A673 (cell line): Measurements from ENCODE around the gene ZNF296. TPM values are rescaled to one million over a fixed set of nuclear protein-coding genes. Genes with fewer than 3 reads are reported as not detected.

Source experiments
- BruUV-seq: library from RNA; stranded (reverse); fragments of 400-500 nt; replicated peaks from 2 replicates; lab custom pipeline; 2021; lab: Mats Ljungman, UMichigan
- CTCF ChIA-PET: fragments of 300-600 bp; sonication (Branson Sonifier 250); formaldehyde crosslinking; loops from one replicate; lab custom pipeline; 2022; ENCODE audit warnings: antibody characterized with exemption; lab: Charles Lee
- POLR2A ChIA-PET: fragments of 300-600 bp; sonication (Branson Sonifier 250); formaldehyde crosslinking; loops from one replicate; lab custom pipeline; 2022; ENCODE audit warnings: antibody characterized with exemption; ENCODE audit not compliant: low non-redundant PET; lab: Charles Lee
- DNase-seq: peaks from one replicate; pipeline ENCODE4 v3.0.0-alpha.2; 2015; ENCODE audit warnings: low spot score
- H3K27ac ChIP-seq: fragments of 200-600 bp; sonication (generic); 2 replicates; pipeline ENCODE4 v1.5.1; 2016; ENCODE audit warnings: mixed run types, low read depth, mild to moderate bottlenecking, mixed read lengths, antibody characterized with exemption, low read length; ENCODE audit not compliant: poor library complexity, severe bottlenecking
- H3K27me3 ChIP-seq: fragments of 200-600 bp; sonication (generic); replicated peaks from 2 replicates; pipeline ENCODE4 v1.6.1; 2017; ENCODE audit warnings: mixed run types, low read depth, mild to moderate bottlenecking, mixed read lengths, antibody characterized with exemption, low read length; ENCODE audit not compliant: insufficient read depth, poor library complexity
- H3K36me3 ChIP-seq: fragments of 200-600 bp; sonication (generic); 2 replicates; pipeline ENCODE4 v1.6.1; 2016; ENCODE audit warnings: mixed run types, mild to moderate bottlenecking, mixed read lengths, antibody characterized with exemption, low read length; ENCODE audit not compliant: insufficient read depth, poor library complexity, severe bottlenecking
- H3K4me1 ChIP-seq: fragments of 200-600 bp; sonication (generic); 2 replicates; pipeline ENCODE4 v1.6.1; 2017; ENCODE audit warnings: mixed run types, mild to moderate bottlenecking, mixed read lengths, antibody characterized with exemption, low read length; ENCODE audit not compliant: insufficient read depth, poor library complexity, severe bottlenecking
- H3K4me3 ChIP-seq: fragments of 200-600 bp; sonication (generic); 2 replicates; pipeline ENCODE4 v1.5.1; 2016; ENCODE audit warnings: low read depth, mixed run types, mild to moderate bottlenecking, mixed read lengths, low read length; ENCODE audit not compliant: poor library complexity, severe bottlenecking
- H3K9me3 ChIP-seq: fragments of 200-600 bp; sonication (generic); 2 replicates; pipeline ENCODE4 v1.6.1; 2016; ENCODE audit warnings: mixed run types, low read depth, mild to moderate bottlenecking, mixed read lengths, antibody characterized with exemption, low read length; ENCODE audit not compliant: poor library complexity, severe bottlenecking
- CTCF ChIP-seq: fragments of 300-800, 200-600 bp; sonication (generic); conservative IDR thresholded peaks from 2 replicates; pipeline ENCODE4 v1.5.1; 2017; ENCODE audit warnings: low read depth, mild to moderate bottlenecking, antibody characterized with exemption, low read length, moderate library complexity, mixed read lengths
- EZH2 ChIP-seq: fragments of 200-600 bp; sonication (generic); IDR thresholded peaks from 2 replicates; pipeline ENCODE4 v1.6.1; 2017; ENCODE audit warnings: borderline replicate concordance, low read depth, mild to moderate bottlenecking, mixed read lengths, antibody characterized with exemption, low read length; ENCODE audit not compliant: poor library complexity, severe bottlenecking
- intact Hi-C: fragments of 100-400 bp; cut with micrococcal nuclease; formaldehyde crosslinking; loops from one replicate; pipeline ENCODE4 v1.10.0; 2022; ENCODE audit not compliant: unreplicated experiment
- total RNA-seq: library from RNA; stranded (reverse); gene quantifications from 2 replicates; pipeline ENCODE4 v1.2.3, GENCODE V29; 2021

The ZNF296 gene
- total RNA-seq, 1 experiment from 2014 or later: 3.0 TPM

GRCh38 chr19:45066921-45067661 lies 9.2 kb downstream of the ZNF296 start:
- no peak for DNase-seq
- Histone ChIP-seq H3K4me3 (no peak overlapping the region), H3K36me3 (peaks cover 53% of the 10 kb centered on the region), H3K4me1 (no peaks in the 10 kb centered on the region), H3K9me3 (no peaks in the 10 kb centered on the region), H3K27me3 (no peaks in the 10 kb centered on the region), H3K27ac (no peak overlapping the region)
- POLR2A ChIA-PET: no interaction called here
- TF ChIP-seq EZH2: no peak
- no peak for TF ChIP-seq CTCF
- intact Hi-C loops: no loop called here
- no TSS peak for BruUV-seq
- CTCF ChIA-PET: no interaction called here

DNA sequence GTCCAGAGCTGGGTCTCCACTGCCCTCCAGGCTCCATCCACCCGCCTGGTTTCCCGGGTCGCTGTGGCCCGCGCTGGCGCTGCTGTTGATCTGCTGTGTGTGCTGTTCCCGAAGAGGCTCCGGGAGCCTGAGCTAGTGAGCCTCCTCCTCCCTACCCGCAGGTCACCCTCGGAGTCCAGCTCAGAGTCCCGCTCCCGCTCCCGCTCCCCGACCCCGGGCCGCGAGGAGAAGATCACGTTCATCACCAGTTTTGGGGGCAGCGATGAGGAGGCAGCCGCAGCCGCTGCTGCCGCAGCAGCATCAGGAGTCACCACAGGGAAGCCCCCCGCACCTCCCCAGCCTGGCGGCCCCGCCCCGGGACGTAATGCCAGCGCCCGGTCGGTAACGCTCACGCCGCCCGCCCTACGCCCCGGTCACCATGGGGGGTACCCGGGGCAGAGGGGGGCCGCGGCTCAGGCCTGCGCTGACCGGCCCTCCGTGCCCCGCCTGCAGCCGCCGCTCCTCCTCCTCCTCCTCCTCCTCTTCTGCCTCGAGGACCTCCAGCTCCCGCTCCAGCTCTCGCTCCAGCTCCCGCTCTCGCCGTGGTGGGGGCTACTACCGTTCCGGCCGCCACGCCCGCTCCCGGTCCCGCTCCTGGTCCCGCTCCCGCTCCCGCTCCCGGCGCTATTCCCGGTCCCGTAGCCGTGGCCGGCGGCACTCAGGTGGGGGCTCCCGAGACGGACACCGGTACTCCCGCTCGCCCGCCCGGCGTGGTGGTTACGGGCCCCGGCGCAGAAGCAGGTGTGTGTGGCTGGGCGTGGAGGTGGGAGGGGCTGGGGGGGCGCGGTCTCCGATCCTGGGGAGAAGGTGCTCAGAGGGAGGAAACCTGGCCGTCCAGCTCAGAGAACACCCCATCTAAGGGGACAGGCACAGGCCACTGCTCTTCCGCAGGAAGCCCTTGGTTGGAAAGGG lies 12.2 kb downstream of the ZNF296 start:
- H3K9me3 ChIP-seq: no peaks in the 10 kb centered on the region
- H3K27me3 ChIP-seq: no peaks in the 10 kb centered on the region
- ChIA-PET POLR2A (no interaction called here), CTCF (interaction anchor here (0.6 to 0.7 kb wide), 2 partner anchors 93 to 246 kb away, joined by 3 to 7 read pairs; no protein-coding TSS in a partner anchor)
- no peak overlapping the region for H3K4me3 ChIP-seq
- no peaks in the 10 kb centered on the region for H3K4me1 ChIP-seq
- TF ChIP-seq CTCF (no peak), EZH2 (no peak)
- intact Hi-C loops: no loop called here
- DNase-seq: no peak
- BruUV-seq: no TSS peak
- H3K36me3 ChIP-seq: peaks cover 66% of the 10 kb centered on the region
- H3K27ac ChIP-seq: no peak overlapping the region

- no peaks in the 10 kb centered on the region for H3K9me3 ChIP-seq
- no peaks in the 10 kb centered on the region for H3K4me1 ChIP-seq
- peaks cover 67% of the 10 kb centered on the region for H3K36me3 ChIP-seq
- H3K27me3 ChIP-seq: no peaks in the 10 kb centered on the region
- ChIA-PET CTCF (no interaction called here), POLR2A (no interaction called here)
- TF ChIP-seq CTCF (no peak), EZH2 (no peak)
- intact Hi-C loops: no loop called here
- no peak overlapping the region for H3K4me3 ChIP-seq
- no peak overlapping the region for H3K27ac ChIP-seq
- BruUV-seq: no TSS peak
- DNase-seq: no peak
Observed at GRCh38 chr19:45061965-45062364, 14.3 kb downstream of the ZNF296 start.
